OCI-LY3 (cell line): ENCODE measurements around the gene PCYT1A.

Experiments
- H2AFZ ChIP-seq: fragments of 200-600, 300-600 bp; shearing (Covaris generic); 2 replicates; pipeline ENCODE4 v1.6.0; 2014; ENCODE audit warnings: antibody characterized with exemption, low read depth, low read length
- H3K27ac ChIP-seq: fragments of 200-600, 300-600 bp; sonication (generic); 2 replicates; pipeline ENCODE4 v1.5.1; 2014; ENCODE audit warnings: mild to moderate bottlenecking, low read length, moderate library complexity, mixed read lengths
- H3K27me3 ChIP-seq: fragments of 200-600, 300-600 bp; sonication (generic); 2 replicates; pipeline ENCODE4 v1.6.1; 2014; ENCODE audit warnings: low read depth, low read length, mixed read lengths
- H3K36me3 ChIP-seq: fragments of 200-600, 300-600 bp; sonication (generic); replicated peaks from 2 replicates; pipeline ENCODE3; 2014; ENCODE audit warnings: low read depth, low read length, mixed read lengths
- H3K4me1 ChIP-seq: fragments of 300-600, 200-600 bp; sonication (generic); 2 replicates; pipeline ENCODE4 v1.6.1; 2014; ENCODE audit warnings: low read length, mixed read lengths
- H3K4me2 ChIP-seq: fragments of 200-600, 300-600 bp; sonication (generic); 2 replicates; pipeline ENCODE4 v1.6.1; 2014; ENCODE audit warnings: low read length, mixed read lengths
- H3K4me3 ChIP-seq: fragments of 300-600, 200-600 bp; sonication (generic); 2 replicates; pipeline ENCODE4 v1.5.1; 2014; ENCODE audit warnings: antibody characterized with exemption, mild to moderate bottlenecking, low read length, moderate library complexity
- H3K79me2 ChIP-seq: fragments of 300-600, 200-600 bp; shearing (Covaris generic); 2 replicates; pipeline ENCODE4 v1.6.1; 2014; ENCODE audit warnings: mild to moderate bottlenecking, low read length, mixed read lengths
- H3K9ac ChIP-seq: fragments of 300-600, 200-600 bp; shearing (Covaris generic); 2 replicates; pipeline ENCODE4 v1.6.0; 2014; ENCODE audit warnings: mild to moderate bottlenecking, low read length, moderate library complexity
- H3K9me3 ChIP-seq: fragments of 200-600, 300-600 bp; shearing (Covaris generic); 2 replicates; pipeline ENCODE4 v1.6.1; 2014; ENCODE audit warnings: low read length, mixed read lengths; ENCODE audit not compliant: insufficient read depth
- H4K20me1 ChIP-seq: fragments of 200-600, 300-600 bp; sonication (generic); 2 replicates; pipeline ENCODE4 v1.6.1; 2016; ENCODE audit warnings: low read length, mixed read lengths; ENCODE audit not compliant: insufficient read depth
- EZH2phosphoT487 ChIP-seq: fragments of 200-600 bp; shearing (Covaris generic); IDR thresholded peaks from 2 replicates; pipeline ENCODE4 v1.6.1; 2018; ENCODE audit warnings: antibody characterized with exemption, mixed run types, low read depth
- TF ChIP-seq, protein P1 (sequence below): fragments of 200-600, 300-600 bp; sonication (generic); IDR thresholded peaks from 2 replicates; pipeline ENCODE4 v1.5.1; 2014; ENCODE audit warnings: antibody characterized with exemption, low read length, low read depth

PCYT1A gene

DNA sequence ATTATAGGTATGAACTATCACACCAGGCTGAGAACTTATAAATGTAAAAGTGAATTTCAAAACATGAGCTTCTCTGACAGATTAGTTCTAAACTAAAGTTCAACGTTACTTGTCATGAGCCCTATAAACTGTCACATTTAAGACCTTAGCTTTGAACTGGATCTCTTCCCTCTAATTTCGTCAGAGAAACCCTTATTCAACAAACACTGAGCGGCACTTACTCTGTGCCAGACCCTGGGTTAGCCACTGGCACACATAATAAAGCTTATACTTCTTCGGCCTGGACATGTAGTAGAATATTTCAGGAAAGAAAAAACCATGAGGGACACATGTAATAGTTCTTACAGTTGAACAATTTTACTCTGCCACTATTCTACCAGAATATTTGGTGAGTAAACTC lies 5.6 kb downstream of the PCYT1A start:
- Histone ChIP-seq H3K9me3 (no peaks in the 10 kb centered on the region), H3K79me2 (peaks cover 37% of the 10 kb centered on the region), H3K4me1 (peaks cover 15% of the 10 kb centered on the region)

DNA sequence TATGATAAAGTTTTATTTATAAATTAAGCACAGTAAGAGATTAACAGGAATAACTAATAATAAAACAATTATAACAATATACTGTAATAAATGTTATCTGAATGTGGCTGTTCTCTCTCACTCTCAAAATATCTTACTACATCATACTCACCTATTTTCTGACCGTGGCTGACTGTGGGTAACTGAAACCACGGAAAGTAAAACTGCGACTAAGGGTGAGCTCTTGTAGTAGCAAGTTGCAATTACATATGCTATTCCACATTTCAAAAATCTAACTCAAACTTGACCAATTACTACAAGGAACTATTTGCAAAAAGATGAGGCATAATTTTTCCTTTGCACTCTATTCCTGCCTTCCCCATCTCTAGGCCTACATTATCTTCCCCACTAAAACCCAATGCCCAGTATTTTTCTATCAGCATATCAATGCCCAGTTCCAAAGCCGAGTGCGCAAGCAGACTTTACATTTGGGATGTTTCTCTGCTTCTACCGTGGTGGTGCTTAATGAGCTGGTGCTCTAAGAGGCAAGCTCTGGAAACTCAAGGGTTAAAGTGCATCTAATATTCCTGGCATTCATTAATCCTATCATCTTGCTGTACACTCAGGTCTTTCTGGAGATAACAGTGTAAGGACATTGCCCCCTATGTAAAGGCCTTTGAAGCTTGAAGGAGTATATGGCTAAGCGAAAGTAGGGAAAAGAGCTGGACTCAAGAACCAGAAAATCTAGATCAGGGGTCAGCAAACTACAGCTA lies 6.7 kb downstream of the PCYT1A start:
- H3K36me3 ChIP-seq: peaks cover 3% of the 10 kb centered on the region
- no peaks in the 10 kb centered on the region for H3K27me3 ChIP-seq
- H3K4me2 ChIP-seq: no peak overlapping the region
- H3K79me2 ChIP-seq: peaks cover 26% of the 10 kb centered on the region
- H3K4me1 ChIP-seq: peaks cover 7% of the 10 kb centered on the region
- no peak overlapping the region for H3K4me3 ChIP-seq
- no peak for TF ChIP-seq EZH2phosphoT487
- TF ChIP-seq, protein P1, sequence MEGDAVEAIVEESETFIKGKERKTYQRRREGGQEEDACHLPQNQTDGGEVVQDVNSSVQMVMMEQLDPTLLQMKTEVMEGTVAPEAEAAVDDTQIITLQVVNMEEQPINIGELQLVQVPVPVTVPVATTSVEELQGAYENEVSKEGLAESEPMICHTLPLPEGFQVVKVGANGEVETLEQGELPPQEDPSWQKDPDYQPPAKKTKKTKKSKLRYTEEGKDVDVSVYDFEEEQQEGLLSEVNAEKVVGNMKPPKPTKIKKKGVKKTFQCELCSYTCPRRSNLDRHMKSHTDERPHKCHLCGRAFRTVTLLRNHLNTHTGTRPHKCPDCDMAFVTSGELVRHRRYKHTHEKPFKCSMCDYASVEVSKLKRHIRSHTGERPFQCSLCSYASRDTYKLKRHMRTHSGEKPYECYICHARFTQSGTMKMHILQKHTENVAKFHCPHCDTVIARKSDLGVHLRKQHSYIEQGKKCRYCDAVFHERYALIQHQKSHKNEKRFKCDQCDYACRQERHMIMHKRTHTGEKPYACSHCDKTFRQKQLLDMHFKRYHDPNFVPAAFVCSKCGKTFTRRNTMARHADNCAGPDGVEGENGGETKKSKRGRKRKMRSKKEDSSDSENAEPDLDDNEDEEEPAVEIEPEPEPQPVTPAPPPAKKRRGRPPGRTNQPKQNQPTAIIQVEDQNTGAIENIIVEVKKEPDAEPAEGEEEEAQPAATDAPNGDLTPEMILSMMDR: no peak
- H2AFZ ChIP-seq: no peak overlapping the region
- H4K20me1 ChIP-seq: no peaks in the 10 kb centered on the region
- H3K9me3 ChIP-seq: no peaks in the 10 kb centered on the region
- no peak overlapping the region for H3K27ac ChIP-seq
- H3K9ac ChIP-seq: no peak overlapping the region

More for the DNA sequence above, 5.6 kb downstream of the PCYT1A start:
- H3K4me3 ChIP-seq: no peak overlapping the region
- H2AFZ ChIP-seq: no peak overlapping the region
- no peak overlapping the region for H3K4me2 ChIP-seq
- H3K9ac ChIP-seq: no peak overlapping the region
- H3K27me3 ChIP-seq: no peaks in the 10 kb centered on the region
- H4K20me1 ChIP-seq: no peaks in the 10 kb centered on the region
- H3K36me3 ChIP-seq: peaks cover 3% of the 10 kb centered on the region
- TF ChIP-seq, protein P1: no peak
- no peak for TF ChIP-seq EZH2phosphoT487
- no peak overlapping the region for H3K27ac ChIP-seq

DNA sequence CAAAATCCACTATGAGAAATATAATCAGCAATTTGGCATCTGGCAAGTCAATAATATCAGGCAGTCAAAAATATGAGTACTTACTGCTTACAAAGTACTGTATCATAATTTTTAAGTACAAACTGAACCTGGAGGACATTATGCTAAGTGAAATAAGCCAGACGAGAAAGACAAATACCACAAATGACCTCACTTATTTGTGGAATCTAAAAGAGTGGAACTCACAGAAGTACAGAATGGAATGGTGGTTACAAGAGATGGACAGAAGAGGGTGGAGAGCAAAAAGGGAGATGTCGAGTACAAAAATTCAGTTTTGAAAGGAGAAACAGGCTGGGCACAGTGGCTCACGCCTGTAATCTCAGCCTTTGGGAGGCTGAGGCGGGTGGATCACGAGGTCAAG lies 12.4 kb downstream of the PCYT1A start:
- Histone ChIP-seq H3K36me3 (peaks cover 16% of the 10 kb centered on the region), H2AFZ (peak overlapping the region; percentile 24; the same call in 1 of the 2 replicates), H3K9ac (0 out of 2 replicates have a peak overlapping the region, but pooled peaks have one; percentile 7), H3K79me2 (peaks cover 21% of the 10 kb centered on the region), H3K27me3 (no peaks in the 10 kb centered on the region), H3K4me1 (peaks cover 20% of the 10 kb centered on the region), H3K9me3 (0 out of 2 replicates have a peak, but pooled peaks cover 4% of the 10 kb centered on the region), H3K4me3 (peak overlapping the region; percentile 56), H3K27ac (peak overlapping the region; percentile 54), H4K20me1 (no peaks in the 10 kb centered on the region), H3K4me2 (peak overlapping the region; percentile 80)
- TF ChIP-seq, protein P1: no peak
- TF ChIP-seq EZH2phosphoT487: no peak

DNA sequence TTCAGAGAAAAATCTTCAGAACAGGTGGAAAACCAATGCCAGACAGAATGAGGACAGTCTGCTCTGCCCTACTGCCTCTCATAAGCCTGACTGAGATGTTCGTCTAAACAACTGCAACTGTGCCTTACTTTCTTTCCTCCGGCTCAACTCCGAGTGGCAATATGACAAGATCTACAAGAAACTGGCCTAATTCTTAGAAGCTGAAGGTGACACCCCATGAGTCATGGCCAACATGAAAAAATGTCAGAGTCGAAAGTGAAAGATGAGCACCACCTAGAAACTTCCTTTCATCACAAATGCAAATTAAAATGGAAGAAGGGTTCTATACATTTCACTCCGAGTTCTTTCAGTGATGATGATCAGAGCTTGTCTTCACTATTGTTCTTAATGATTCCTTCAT lies 12.9 kb downstream of the PCYT1A start:
- peak overlapping the region; percentile 24; the same call in 1 of the 2 replicates for H2AFZ ChIP-seq
- no peak for TF ChIP-seq EZH2phosphoT487
- TF ChIP-seq, protein P1: no peak
- peak overlapping the region; percentile 54 for H3K27ac ChIP-seq
- H3K79me2 ChIP-seq: peaks cover 21% of the 10 kb centered on the region
- H3K9me3 ChIP-seq: 0 out of 2 replicates have a peak, but pooled peaks cover 4% of the 10 kb centered on the region
- peaks cover 16% of the 10 kb centered on the region for H3K36me3 ChIP-seq
- peak overlapping the region; percentile 56 for H3K4me3 ChIP-seq
- H4K20me1 ChIP-seq: no peaks in the 10 kb centered on the region
- peak overlapping the region; percentile 80 for H3K4me2 ChIP-seq
- H3K27me3 ChIP-seq: no peaks in the 10 kb centered on the region
- H3K9ac ChIP-seq: peak overlapping the region; percentile 7; the same call in 1 of the 2 replicates
- H3K4me1 ChIP-seq: peaks cover 20% of the 10 kb centered on the region
